ENCODE data around the gene SOX6. TPM values are rescaled to one million over a fixed set of nuclear protein-coding genes. Genes with fewer than 3 reads are reported as not detected.

The SOX6 gene
- total RNA-seq, 4 donors from 2014 or later = 1.7 to 3.6 (median 3.2) TPM

DNA sequence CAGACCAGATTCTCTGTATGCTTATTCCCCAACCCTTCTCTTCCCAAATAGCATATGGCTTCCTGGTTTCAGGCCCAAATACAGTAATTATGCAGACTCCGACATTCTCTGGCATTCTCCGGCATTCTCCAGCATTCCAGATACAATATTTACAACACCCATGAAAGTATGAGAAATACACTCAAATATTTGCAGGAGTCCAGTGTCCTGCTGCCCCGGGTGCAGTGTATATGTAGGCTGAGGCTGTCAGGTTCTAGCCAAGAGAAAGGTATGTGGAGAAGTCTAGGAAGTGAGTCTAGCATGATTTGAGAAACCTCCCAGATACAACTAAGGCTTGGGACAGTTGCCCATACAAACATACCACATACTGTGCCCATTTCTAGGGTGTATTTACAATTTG lies 160.7 kb downstream of the SOX6 start:
- no peak for DNase-seq (ENCODE audit: extremely low spot score)
- Histone ChIP-seq H3K4me3 (no peak overlapping the region), H3K27me3 (no peaks in the 10 kb centered on the region), H3K4me1 (peaks cover 0 to 20% (median 1%) of the 10 kb centered on the region in 4 donors), H3K9me3 (no peaks in the 10 kb centered on the region), H3K36me3 (no peaks in the 10 kb centered on the region), H3K27ac (replicated peaks in 1 of 4) (no peak overlapping the region)
- intact Hi-C loops (cut with DNase I) = no loop called here
- WGBS = 73% methylated on average over 3 of the region's 3 CpGs
- TF ChIP-seq POLR2A (IDR thresholded peaks at IDR 0.05; ENCODE audit: low read depth) = no peak
- no peak for TF ChIP-seq CTCF (IDR thresholded peaks at IDR 0.05)
- no peak for TF ChIP-seq POLR2AphosphoS5 (IDR thresholded peaks at IDR 0.05)
- no peak for TF ChIP-seq EP300 (IDR thresholded peaks at IDR 0.05)

DNA sequence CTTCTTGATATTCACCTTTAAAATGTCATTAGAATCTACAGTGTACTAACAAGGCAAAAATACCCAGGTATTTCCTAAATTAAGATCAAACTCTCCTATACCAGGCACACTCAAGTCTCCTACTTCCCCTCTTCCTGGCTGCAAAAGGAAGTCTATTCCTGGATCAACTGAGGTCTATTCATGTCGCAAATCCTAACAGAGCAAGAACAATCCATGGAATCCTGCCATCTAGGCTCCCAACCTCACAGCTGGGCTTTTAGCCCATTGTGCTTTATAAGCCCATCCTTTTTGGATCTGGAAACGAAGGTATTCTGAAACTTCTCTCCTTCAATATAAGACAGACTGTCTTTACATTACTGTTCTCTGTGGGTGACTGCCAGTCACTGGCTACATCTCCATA lies 161.8 kb downstream of the SOX6 start:
- TF ChIP-seq POLR2AphosphoS5 (IDR thresholded peaks at IDR 0.05) (no peak), POLR2A (IDR thresholded peaks at IDR 0.05; ENCODE audit: low read depth) (no peak), EP300 (IDR thresholded peaks at IDR 0.05) (no peak), CTCF (IDR thresholded peaks at IDR 0.05) (no peak)
- no peaks in the 10 kb centered on the region for H3K9me3 ChIP-seq
- H3K36me3 ChIP-seq = no peaks in the 10 kb centered on the region
- no peak overlapping the region for H3K27ac ChIP-seq (replicated peaks in 1 of 4)
- H3K27me3 ChIP-seq = no peaks in the 10 kb centered on the region
- H3K4me3 ChIP-seq = no peak overlapping the region
- 32% methylated on average over 2 of the region's 2 CpGs for WGBS
- H3K4me1 ChIP-seq = peaks cover 0 to 20% (median 1%) of the 10 kb centered on the region in 4 donors
- no peak for DNase-seq (ENCODE audit: extremely low spot score)
- intact Hi-C loops (cut with DNase I) = no loop called here

- WGBS = 50% methylated on average over 1 of the region's 1 CpG
- TF ChIP-seq CTCF (IDR thresholded peaks at IDR 0.05) (no peak), POLR2A (IDR thresholded peaks at IDR 0.05; ENCODE audit: low read depth) (no peak), EP300 (IDR thresholded peaks at IDR 0.05) (no peak), POLR2AphosphoS5 (IDR thresholded peaks at IDR 0.05) (no peak)
Measured at GRCh38 chr11:16193897-16194381, 162.4 kb downstream of the SOX6 start.

GRCh38 chr11:16191868-16192240 lies 164.5 kb downstream of the SOX6 start:
- no peak overlapping the region for H3K27ac ChIP-seq (replicated peaks in 1 of 4)
- no peaks in the 10 kb centered on the region for H3K9me3 ChIP-seq
- 62% methylated on average over 4 of the region's 4 CpGs for WGBS
- H3K27me3 ChIP-seq = no peaks in the 10 kb centered on the region
- intact Hi-C loops (cut with DNase I) = no loop called here
- no peaks in the 10 kb centered on the region for H3K36me3 ChIP-seq
- TF ChIP-seq POLR2AphosphoS5 (IDR thresholded peaks at IDR 0.05) = no peak
- peaks cover 0 to 20% (median 1%) of the 10 kb centered on the region in 4 donors for H3K4me1 ChIP-seq
- DNase-seq (ENCODE audit: extremely low spot score) = no peak
- H3K4me3 ChIP-seq = no peak overlapping the region

More at GRCh38 chr11:16193897-16194381, 162.4 kb downstream of the SOX6 start:
- Histone ChIP-seq H3K27me3 (no peaks in the 10 kb centered on the region), H3K4me3 (no peak overlapping the region), H3K27ac (replicated peaks in 1 of 4) (no peak overlapping the region), H3K36me3 (no peaks in the 10 kb centered on the region), H3K9me3 (no peaks in the 10 kb centered on the region), H3K4me1 (peaks cover 0 to 20% (median 1%) of the 10 kb centered on the region in 4 donors)
- DNase-seq (ENCODE audit: extremely low spot score) = no peak
- intact Hi-C loops (cut with DNase I) = no loop called here

DNA sequence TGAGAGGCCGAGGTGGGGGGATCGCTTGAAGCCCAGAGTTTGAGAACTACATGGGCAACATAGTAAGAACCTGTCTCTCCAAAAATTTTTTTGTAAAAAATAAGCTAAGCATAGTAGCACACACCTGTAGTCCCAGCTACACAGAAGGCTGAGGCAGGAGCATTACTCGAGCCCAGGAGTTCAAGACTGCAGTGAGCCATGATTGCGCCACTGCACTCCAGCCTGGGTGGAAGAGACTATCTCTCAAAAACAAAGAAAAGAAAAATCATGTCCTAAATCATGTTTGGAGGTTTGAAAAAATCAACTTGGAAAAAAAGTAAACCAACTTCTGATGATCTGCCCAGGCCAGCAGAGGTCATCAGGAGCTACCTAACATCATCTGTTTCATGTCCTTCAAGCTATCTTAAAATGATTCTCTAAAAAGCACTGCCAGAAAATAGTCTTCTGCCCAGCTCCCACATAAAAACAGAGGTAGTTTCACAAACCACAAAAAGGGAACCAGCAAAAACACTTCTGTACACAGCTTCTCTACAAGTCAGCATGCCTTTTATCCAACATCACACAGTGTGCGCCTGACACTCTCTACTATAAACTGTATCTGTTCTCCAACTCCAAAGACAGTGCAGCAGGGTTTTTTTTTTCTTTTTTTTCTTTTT lies 165.0 kb downstream of the SOX6 start:
- 70% methylated on average over 5 of the region's 5 CpGs for WGBS
- Histone ChIP-seq H3K9me3 (no peaks in the 10 kb centered on the region), H3K4me3 (no peak overlapping the region), H3K4me1 (peaks cover 0 to 20% (median 1%) of the 10 kb centered on the region in 4 donors), H3K36me3 (no peaks in the 10 kb centered on the region), H3K27ac (replicated peaks in 1 of 4) (no peak overlapping the region), H3K27me3 (no peaks in the 10 kb centered on the region)
- TF ChIP-seq EP300 (IDR thresholded peaks at IDR 0.05) (no peak), POLR2AphosphoS5 (IDR thresholded peaks at IDR 0.05) (no peak), CTCF (IDR thresholded peaks at IDR 0.05) (no peak), POLR2A (IDR thresholded peaks at IDR 0.05; ENCODE audit: low read depth) (no peak)
- no peak for DNase-seq (ENCODE audit: extremely low spot score)
- intact Hi-C loops (cut with DNase I) = no loop called here

All from esophagus muscularis mucosa (tissue), 4 donors.